ENCODE data around the gene ATG4D.
"Not testable (repeated sequence)": the region's sequence is repeated elsewhere in the genome, so short reads cannot be mapped to it uniquely, and the experiment has no call there.

The ATG4D gene

DNA sequence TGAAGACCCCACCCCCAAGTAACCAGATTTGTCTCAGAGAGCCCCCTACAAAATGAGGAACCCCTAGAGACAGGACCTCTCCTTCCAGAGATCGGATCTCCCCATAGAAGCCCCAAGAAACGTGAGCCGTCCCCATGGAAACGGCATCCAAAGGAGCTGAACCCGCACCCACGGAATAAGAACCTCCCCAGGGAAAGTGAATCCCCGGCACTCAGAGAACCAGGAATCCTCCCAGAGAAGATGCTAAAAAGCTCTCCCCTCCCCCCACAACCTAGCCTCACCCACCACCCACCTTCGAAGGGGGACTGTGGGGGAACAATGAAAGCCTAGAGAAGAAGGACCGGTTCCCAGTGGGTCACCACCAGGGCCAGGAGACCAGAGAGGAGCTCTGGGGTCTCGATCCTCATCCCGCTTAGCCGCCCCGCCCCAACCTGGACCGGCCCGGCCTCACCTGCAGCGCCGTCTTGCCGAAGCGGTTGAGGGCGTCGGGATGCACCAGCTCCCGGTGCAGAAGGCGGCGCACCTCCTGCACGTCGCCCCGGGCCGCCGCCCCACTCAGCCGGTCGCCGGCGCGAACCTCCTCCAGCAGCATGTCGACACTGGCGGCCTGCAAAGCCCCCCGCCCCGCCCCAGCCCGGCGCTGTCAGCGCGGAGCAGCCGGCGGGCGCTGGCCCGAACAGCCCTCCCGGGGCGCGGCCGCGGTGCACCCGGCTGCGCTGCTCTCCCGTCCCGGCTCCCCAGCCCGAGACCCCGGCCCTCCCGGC is 24.5 kb downstream of the ATG4D start:
- Histone ChIP-seq H3K9ac (ENCODE audit: low read length) (peak overlapping the region; percentile 61), H3K27ac (ENCODE audit: low read depth, low read length) (no peak overlapping the region)

DNA sequence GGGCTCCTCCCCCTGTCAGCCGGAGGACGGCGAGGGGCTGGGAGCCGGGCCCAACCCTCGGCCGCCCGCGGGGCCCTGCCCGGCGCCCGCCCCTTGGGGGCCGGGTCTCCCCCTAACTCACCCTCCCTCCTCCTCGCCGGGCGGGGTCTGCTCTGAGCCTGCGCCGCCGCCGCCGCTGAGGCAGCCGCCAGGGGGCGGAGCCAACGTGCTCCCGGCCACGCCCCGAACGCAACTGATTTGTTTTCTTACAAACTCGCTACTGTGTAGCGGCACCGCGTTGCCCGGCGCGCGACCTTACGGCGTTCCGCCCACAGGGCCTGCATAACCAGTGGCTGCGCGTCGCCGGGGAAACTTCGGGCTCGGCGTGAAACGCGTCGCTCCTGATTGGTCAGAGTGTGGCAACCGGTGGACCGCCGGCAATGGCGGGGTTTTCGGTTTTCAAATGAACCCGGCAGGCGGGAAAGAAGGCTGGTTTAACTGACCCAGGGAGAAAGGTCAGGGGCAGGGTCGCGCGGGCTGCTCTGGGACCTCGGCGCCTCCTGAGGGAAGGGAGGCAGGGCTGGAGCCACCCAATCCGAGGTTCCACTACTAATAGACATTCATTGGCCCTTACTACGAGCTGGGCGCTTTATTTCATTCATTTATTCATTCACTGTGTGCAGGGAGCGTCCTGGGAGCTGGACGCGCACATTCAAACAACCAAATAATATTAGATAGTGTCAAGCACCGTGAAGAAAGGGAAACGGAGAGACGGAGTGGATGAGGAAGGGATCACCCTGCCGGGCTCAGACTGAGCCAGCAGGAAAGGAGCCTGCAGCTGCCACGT is 25.3 kb downstream of the ATG4D start, which contains the start of gene CDKN2D:
TSS of gene CDKN2D (minus strand) at position 154 of the 826 bp plus-strand sequence. CDS start 326 bp downstream, outside the sequence.
- H3K27me3 ChIP-seq (ENCODE audit: control insufficient read depth, insufficient read depth, low read length): peaks cover 20% of the 10 kb centered on the region
- H3K27ac ChIP-seq (ENCODE audit: low read depth, low read length): peak within 1 kb of the TSS; percentile 89
- peaks cover 15% of the 10 kb centered on the region; the same call in 1 of the 2 replicates for H3K4me1 ChIP-seq (ENCODE audit: control insufficient read depth, insufficient read depth, low read length)

More for the DNA sequence above, 24.5 kb downstream of the ATG4D start:
- Histone ChIP-seq H3K27me3 (ENCODE audit: control insufficient read depth, insufficient read depth, low read length) (peaks cover 20% of the 10 kb centered on the region), H3K4me1 (ENCODE audit: control insufficient read depth, insufficient read depth, low read length) (peaks cover 15% of the 10 kb centered on the region; the same call in 1 of the 2 replicates), H3K9me3 (ENCODE audit: control insufficient read depth, insufficient read depth, low read depth, low read length) (no peaks in the 10 kb centered on the region), H3K36me3 (ENCODE audit: control insufficient read depth, insufficient read depth, low read length) (peaks cover 6% of the 10 kb centered on the region; the same call in 1 of the 2 replicates), H3K4me3 (ENCODE audit: low read depth, low read length) (peak overlapping the region; percentile 82)

DNA sequence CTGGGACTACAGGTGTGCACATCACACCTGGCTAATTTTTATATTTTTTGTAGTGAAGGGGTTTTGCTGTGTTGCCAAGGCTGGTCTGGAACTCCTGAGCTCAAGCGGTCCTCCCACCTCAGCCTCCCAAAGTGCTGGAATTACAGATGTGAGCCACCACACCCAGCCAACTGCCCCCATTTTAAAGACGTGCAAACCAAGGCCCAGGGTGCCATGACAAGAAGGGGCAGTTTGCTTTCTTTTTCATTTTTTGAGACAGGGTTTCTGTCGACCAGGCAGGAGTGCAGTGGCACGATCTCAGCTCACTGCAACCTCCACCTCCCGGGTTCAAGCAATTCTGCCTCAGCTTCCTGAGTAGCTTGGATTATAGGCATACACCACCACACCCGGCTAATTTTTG is 30.1 kb downstream of the ATG4D start:
- H3K9me3 ChIP-seq (ENCODE audit: control insufficient read depth, insufficient read depth, low read depth, low read length); H3K9ac ChIP-seq (ENCODE audit: low read length); H3K4me3 ChIP-seq (ENCODE audit: low read depth, low read length): not testable (repeated sequence)

More for the DNA sequence above, 25.3 kb downstream of the ATG4D start, which contains the start of gene CDKN2D:
- Histone ChIP-seq H3K36me3 (ENCODE audit: control insufficient read depth, insufficient read depth, low read length) (peaks cover 3% of the 10 kb centered on the region), H3K4me3 (ENCODE audit: low read depth, low read length) (peak within 1 kb of the TSS; percentile 82), H3K9ac (ENCODE audit: low read length) (peak within 1 kb of the TSS; percentile 89), H3K9me3 (ENCODE audit: control insufficient read depth, insufficient read depth, low read depth, low read length) (no peaks in the 10 kb centered on the region)

DNA sequence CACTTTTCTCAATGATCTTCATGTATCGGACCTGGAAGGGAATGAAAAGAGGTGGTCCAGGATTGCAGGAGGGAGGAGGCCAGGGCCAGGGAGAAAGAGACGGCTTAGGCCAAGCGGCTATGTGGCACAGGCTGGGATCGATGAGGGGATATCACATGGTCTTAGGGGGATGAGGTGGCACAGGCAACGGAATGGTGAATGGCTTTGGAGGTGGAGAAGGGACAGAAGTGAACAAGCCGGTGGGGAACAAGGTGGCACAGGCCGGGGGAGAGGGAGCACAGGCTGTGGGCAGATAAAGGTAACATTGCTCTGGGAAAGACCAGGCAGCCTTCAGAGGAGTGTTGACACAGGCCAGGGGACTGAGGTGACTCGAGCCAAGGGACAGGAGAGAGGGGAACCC is 30.8 kb downstream of the ATG4D start:
- Histone ChIP-seq H3K4me3 (ENCODE audit: low read depth, low read length) (no peak overlapping the region), H3K27me3 (ENCODE audit: control insufficient read depth, insufficient read depth, low read length) (no peaks in the 10 kb centered on the region), H3K4me1 (ENCODE audit: control insufficient read depth, insufficient read depth, low read length) (no peaks in the 10 kb centered on the region), H3K36me3 (ENCODE audit: control insufficient read depth, insufficient read depth, low read length) (peaks cover 27% of the 10 kb centered on the region), H3K27ac (ENCODE audit: low read depth, low read length) (no peak overlapping the region), H3K9ac (ENCODE audit: low read length) (no peak overlapping the region), H3K9me3 (ENCODE audit: control insufficient read depth, insufficient read depth, low read depth, low read length) (no peaks in the 10 kb centered on the region)

More for the DNA sequence above, 30.1 kb downstream of the ATG4D start:
- not testable (repeated sequence) for H3K27me3 ChIP-seq (ENCODE audit: control insufficient read depth, insufficient read depth, low read length); H3K4me1 ChIP-seq (ENCODE audit: control insufficient read depth, insufficient read depth, low read length); H3K27ac ChIP-seq (ENCODE audit: low read depth, low read length)
- H3K36me3 ChIP-seq (ENCODE audit: control insufficient read depth, insufficient read depth, low read length): peaks cover 24% of the 10 kb centered on the region

DNA sequence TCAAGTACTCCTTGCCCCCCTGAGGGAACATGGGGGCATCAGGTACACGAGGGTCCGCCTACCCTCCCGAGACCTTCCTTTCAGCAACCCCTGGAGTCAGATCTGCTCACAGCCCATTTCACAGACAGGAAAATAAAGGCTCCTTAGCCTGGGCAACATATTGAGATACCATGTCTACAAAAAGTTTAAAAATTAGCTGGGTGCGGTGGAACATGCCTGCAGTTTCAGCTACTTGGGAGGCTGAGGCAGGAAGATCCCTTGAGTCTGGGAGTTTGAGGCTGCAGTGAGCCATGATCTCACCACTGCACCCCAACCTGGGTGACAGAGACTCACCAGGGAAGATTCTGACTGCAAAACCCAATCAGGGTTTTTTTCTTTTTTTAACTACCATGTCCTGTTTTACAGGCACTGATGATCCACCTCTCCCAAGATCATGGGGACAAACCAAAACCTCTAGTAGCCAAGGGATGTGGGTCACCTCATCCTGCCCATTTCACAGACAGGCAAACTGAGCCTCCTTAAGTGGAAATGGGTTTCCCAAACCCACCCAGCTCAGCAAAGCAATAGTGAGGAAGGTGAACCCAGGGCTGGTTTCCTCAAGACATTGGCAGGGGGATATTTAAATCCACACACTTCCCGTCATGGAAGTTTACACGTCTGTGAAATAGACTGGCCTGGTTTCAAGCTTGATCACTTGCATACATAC is 31.5 kb downstream of the ATG4D start:
- Histone ChIP-seq H3K9ac (ENCODE audit: low read length) (no peak overlapping the region), H3K4me3 (ENCODE audit: low read depth, low read length) (no peak overlapping the region), H3K9me3 (ENCODE audit: control insufficient read depth, insufficient read depth, low read depth, low read length) (no peaks in the 10 kb centered on the region), H3K27ac (ENCODE audit: low read depth, low read length) (no peak overlapping the region), H3K4me1 (ENCODE audit: control insufficient read depth, insufficient read depth, low read length) (no peaks in the 10 kb centered on the region), H3K36me3 (ENCODE audit: control insufficient read depth, insufficient read depth, low read length) (peaks cover 32% of the 10 kb centered on the region), H3K27me3 (ENCODE audit: control insufficient read depth, insufficient read depth, low read length) (no peaks in the 10 kb centered on the region)

DNA sequence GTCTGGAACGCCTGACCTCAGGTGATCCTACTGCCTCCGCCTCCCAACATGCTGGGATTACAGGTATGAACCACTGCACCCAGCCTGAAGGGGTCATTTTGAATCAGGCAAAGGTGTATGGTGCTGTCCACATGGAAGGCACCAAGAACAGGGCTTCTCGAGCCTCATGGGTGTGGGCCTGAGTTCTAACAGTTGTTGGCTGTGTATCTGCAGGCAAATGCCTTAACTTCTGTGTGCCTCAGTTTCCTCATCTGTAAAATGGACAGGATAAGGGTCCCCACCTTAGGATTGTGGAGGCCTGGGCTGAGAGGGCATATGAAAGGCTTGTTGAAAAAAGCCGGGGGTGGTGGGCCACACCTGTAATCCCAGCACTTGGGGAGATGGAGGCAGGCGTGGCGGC is 34.2 kb downstream of the ATG4D start:
- H3K9ac ChIP-seq (ENCODE audit: low read length): no peak overlapping the region
- H3K4me3 ChIP-seq (ENCODE audit: low read depth, low read length): no peak overlapping the region
- H3K27me3 ChIP-seq (ENCODE audit: control insufficient read depth, insufficient read depth, low read length): no peaks in the 10 kb centered on the region
- no peaks in the 10 kb centered on the region for H3K9me3 ChIP-seq (ENCODE audit: control insufficient read depth, insufficient read depth, low read depth, low read length)
- no peak overlapping the region for H3K27ac ChIP-seq (ENCODE audit: low read depth, low read length)
- H3K4me1 ChIP-seq (ENCODE audit: control insufficient read depth, insufficient read depth, low read length): 0 out of 2 replicates have a peak, but pooled peaks cover 2% of the 10 kb centered on the region
- peaks cover 38% of the 10 kb centered on the region for H3K36me3 ChIP-seq (ENCODE audit: control insufficient read depth, insufficient read depth, low read length)

DNA sequence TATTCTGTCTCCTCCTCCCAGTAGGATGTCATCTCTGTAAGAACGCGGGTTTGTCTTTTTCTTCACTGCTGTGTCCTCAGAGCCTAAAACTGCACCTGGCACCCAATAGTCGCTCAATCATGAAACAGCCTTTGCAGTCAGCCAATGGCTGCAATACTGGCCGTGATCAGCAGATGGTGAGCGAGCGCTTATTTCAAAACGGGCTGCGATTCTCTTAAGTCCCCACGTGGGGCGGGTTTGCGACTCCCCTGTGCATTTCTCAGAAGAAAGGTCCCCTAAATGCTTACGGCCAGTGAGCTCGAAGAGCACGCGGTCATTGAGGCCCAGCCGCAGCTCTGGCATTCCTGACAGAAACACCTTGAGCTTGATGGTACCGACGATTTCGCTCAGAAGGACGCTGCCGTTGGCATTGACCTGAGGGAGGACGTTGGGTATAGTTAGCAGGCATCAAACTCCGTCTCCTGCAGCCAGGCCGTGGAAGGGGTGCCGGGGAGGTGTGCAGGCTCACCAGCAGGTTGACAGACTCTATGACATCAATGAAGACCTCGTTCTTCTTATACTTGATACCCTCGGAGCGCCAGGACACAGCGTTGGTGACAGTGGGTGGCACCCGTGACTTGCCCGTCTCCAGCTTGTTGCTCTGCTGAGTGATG is 37.4 kb downstream of the ATG4D start:
- no peaks in the 10 kb centered on the region for H3K27me3 ChIP-seq (ENCODE audit: control insufficient read depth, insufficient read depth, low read length)

DNA sequence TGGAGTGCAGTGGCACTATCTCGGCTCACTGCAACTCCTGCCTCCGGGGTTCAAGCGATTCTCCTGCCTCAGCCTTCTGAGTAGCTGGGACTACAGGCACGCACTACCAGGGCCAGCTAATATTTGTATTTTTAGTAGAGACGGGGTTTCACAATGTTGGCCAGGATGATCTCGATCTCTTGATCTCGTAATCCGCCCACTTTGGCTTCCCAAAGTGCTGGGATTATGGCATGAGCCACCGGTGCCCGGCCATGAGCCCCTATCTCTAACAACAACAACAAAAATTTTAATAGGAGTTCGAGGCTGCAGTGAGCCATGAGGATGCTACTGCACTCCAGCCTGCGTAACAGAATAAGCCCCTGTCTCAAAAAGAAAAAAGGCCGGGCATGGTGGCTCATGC is 38.4 kb downstream of the ATG4D start:
- Histone ChIP-seq H3K27me3 (ENCODE audit: control insufficient read depth, insufficient read depth, low read length) (no peaks in the 10 kb centered on the region; the same call in 1 of the 2 replicates), H3K9ac (ENCODE audit: low read length) (no peak overlapping the region), H3K36me3 (ENCODE audit: control insufficient read depth, insufficient read depth, low read length) (peaks cover 30% of the 10 kb centered on the region), H3K9me3 (ENCODE audit: control insufficient read depth, insufficient read depth, low read depth, low read length) (no peaks in the 10 kb centered on the region), H3K27ac (ENCODE audit: low read depth, low read length) (no peak overlapping the region), H3K4me1 (ENCODE audit: control insufficient read depth, insufficient read depth, low read length) (0 out of 2 replicates have a peak, but pooled peaks cover 2% of the 10 kb centered on the region), H3K4me3 (ENCODE audit: low read depth, low read length) (no peak overlapping the region)

More for the DNA sequence above, 37.4 kb downstream of the ATG4D start:
- H3K27ac ChIP-seq (ENCODE audit: low read depth, low read length): no peak overlapping the region
- no peaks in the 10 kb centered on the region for H3K9me3 ChIP-seq (ENCODE audit: control insufficient read depth, insufficient read depth, low read depth, low read length)
- no peak overlapping the region for H3K9ac ChIP-seq (ENCODE audit: low read length)
- 0 out of 2 replicates have a peak, but pooled peaks cover 2% of the 10 kb centered on the region for H3K4me1 ChIP-seq (ENCODE audit: control insufficient read depth, insufficient read depth, low read length)
- peaks cover 30% of the 10 kb centered on the region for H3K36me3 ChIP-seq (ENCODE audit: control insufficient read depth, insufficient read depth, low read length)
- no peak overlapping the region for H3K4me3 ChIP-seq (ENCODE audit: low read depth, low read length)

DNA sequence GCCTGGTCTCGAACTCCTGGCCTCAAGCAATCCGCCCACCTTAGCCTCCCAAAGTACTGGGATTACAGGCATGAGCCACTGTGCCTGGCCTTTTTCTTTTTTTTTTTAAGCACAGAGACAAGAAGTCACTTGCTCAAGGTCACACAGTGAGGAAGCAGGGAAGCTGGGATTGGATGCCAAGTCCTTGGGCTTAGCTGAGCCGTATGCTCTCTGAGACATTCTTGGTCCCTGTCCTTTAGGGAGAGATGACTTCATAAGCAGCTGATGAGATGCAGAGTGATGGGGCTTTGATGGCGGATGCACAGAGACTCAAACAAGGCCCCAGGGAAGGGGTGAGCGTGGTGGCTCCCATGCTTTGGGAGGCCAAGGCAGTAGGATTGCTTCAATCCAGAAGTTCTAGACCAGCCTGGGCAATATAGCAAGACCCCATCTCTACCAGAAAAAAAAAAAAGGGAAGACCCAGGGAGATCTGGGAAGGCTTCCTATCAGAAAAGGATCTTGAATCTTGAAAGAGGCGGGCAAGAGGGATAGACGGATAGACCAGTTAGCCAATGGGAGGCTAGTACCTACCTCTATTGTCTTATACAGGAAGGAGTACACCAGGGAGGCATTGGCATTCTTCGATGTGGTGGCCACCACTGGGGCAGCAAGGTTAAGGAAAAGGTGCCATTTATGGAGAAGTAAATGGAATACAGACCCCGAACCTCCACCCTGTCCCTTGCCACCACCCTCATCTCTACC is 39.5 kb downstream of the ATG4D start:
- H3K27me3 ChIP-seq (ENCODE audit: control insufficient read depth, insufficient read depth, low read length): peaks cover 9% of the 10 kb centered on the region; the same call in 1 of the 2 replicates
- peaks cover 25% of the 10 kb centered on the region for H3K36me3 ChIP-seq (ENCODE audit: control insufficient read depth, insufficient read depth, low read length)
- H3K9ac ChIP-seq (ENCODE audit: low read length): no peak overlapping the region
- 0 out of 2 replicates have a peak, but pooled peaks cover 2% of the 10 kb centered on the region for H3K4me1 ChIP-seq (ENCODE audit: control insufficient read depth, insufficient read depth, low read length)
- H3K9me3 ChIP-seq (ENCODE audit: control insufficient read depth, insufficient read depth, low read depth, low read length): no peaks in the 10 kb centered on the region
- no peak overlapping the region for H3K27ac ChIP-seq (ENCODE audit: low read depth, low read length)
- no peak overlapping the region for H3K4me3 ChIP-seq (ENCODE audit: low read depth, low read length)
